ENCODE results near the gene GEN1.

- TF ChIP-seq, protein P1, sequence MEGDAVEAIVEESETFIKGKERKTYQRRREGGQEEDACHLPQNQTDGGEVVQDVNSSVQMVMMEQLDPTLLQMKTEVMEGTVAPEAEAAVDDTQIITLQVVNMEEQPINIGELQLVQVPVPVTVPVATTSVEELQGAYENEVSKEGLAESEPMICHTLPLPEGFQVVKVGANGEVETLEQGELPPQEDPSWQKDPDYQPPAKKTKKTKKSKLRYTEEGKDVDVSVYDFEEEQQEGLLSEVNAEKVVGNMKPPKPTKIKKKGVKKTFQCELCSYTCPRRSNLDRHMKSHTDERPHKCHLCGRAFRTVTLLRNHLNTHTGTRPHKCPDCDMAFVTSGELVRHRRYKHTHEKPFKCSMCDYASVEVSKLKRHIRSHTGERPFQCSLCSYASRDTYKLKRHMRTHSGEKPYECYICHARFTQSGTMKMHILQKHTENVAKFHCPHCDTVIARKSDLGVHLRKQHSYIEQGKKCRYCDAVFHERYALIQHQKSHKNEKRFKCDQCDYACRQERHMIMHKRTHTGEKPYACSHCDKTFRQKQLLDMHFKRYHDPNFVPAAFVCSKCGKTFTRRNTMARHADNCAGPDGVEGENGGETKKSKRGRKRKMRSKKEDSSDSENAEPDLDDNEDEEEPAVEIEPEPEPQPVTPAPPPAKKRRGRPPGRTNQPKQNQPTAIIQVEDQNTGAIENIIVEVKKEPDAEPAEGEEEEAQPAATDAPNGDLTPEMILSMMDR (IDR thresholded peaks at IDR 0.05 in 8 of 11, conservative IDR thresholded peaks at IDR 0.05 in 3 of 11), result no peak
- TF ChIP-seq POLR2AphosphoS5 (IDR thresholded peaks at IDR 0.05) (no peak), POLR2A (IDR thresholded peaks at IDR 0.05) (no peak)
Observed at GRCh38 chr2:17804358-17804757, 50.4 kb downstream of the GEN1 start.
